Mesothelial cell of epicardium (in vitro differentiated cells): ENCODE measurements around the gene PAPSS1. TPM values are rescaled to one million over a fixed set of nuclear protein-coding genes. Genes with fewer than 3 reads are reported as not detected.
"Not testable (repeated sequence)": the region's sequence is repeated elsewhere in the genome, so short reads cannot be mapped to it uniquely, and the experiment has no call there.

ENCODE experiments used
- DNase-seq, 2 experiments: peaks; one replicate each; pipeline ENCODE4 v3.0.0; 2021; ENCODE audit warnings: low spot score in 2 of 2; ENCODE audit not compliant: unreplicated experiment in 2 of 2
- H3K27ac Mint-ChIP-seq: 2 replicates; pipeline ENCODE4 v1.8.0; 2021; ENCODE audit warnings: mixed read lengths
- H3K27me3 Mint-ChIP-seq: 2 replicates; pipeline ENCODE4 v1.8.0; 2021; ENCODE audit warnings: low read depth, mixed read lengths
- H3K36me3 Mint-ChIP-seq: 2 replicates; pipeline ENCODE4 v1.8.0; 2021; ENCODE audit warnings: mixed read lengths
- H3K4me1 Mint-ChIP-seq: 2 replicates; pipeline ENCODE4 v1.8.0; 2021; ENCODE audit warnings: mixed read lengths
- H3K4me3 Mint-ChIP-seq: 2 replicates; pipeline ENCODE4 v1.8.0; 2021; ENCODE audit warnings: mild to moderate bottlenecking, moderate library complexity, mixed read lengths
- H3K9me3 Mint-ChIP-seq: 2 replicates; pipeline ENCODE4 v1.8.0; 2021; ENCODE audit warnings: mixed read lengths
- total RNA-seq: library from RNA; stranded (reverse); gene quantifications from 3 replicates; pipeline ENCODE4 v1.2.1, GENCODE V29; 2021
- TF ChIP-seq, protein P1 (sequence below): fragments of 200-600 bp; sonication (generic); IDR thresholded peaks from one replicate; pipeline ENCODE4 v1.5.0; 2021; ENCODE audit warnings: antibody characterized with exemption; ENCODE audit not compliant: unreplicated experiment

PAPSS1 gene
- total RNA-seq, 1 donor from 2014 or later: 76.1 TPM

GRCh38 chr4:107725281-107725859, 5.3 kb upstream of the PAPSS1 start:
- TF ChIP-seq, protein P1, sequence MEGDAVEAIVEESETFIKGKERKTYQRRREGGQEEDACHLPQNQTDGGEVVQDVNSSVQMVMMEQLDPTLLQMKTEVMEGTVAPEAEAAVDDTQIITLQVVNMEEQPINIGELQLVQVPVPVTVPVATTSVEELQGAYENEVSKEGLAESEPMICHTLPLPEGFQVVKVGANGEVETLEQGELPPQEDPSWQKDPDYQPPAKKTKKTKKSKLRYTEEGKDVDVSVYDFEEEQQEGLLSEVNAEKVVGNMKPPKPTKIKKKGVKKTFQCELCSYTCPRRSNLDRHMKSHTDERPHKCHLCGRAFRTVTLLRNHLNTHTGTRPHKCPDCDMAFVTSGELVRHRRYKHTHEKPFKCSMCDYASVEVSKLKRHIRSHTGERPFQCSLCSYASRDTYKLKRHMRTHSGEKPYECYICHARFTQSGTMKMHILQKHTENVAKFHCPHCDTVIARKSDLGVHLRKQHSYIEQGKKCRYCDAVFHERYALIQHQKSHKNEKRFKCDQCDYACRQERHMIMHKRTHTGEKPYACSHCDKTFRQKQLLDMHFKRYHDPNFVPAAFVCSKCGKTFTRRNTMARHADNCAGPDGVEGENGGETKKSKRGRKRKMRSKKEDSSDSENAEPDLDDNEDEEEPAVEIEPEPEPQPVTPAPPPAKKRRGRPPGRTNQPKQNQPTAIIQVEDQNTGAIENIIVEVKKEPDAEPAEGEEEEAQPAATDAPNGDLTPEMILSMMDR: no peak
- no peaks in the 10 kb centered on the region for H3K27me3 Mint-ChIP-seq
- no peak overlapping the region for H3K4me3 Mint-ChIP-seq
- H3K4me1 Mint-ChIP-seq: peaks cover 25% of the 10 kb centered on the region
- H3K36me3 Mint-ChIP-seq: no peaks in the 10 kb centered on the region
- H3K27ac Mint-ChIP-seq: no peak overlapping the region
- no peak for DNase-seq
- no peaks in the 10 kb centered on the region for H3K9me3 Mint-ChIP-seq

DNA sequence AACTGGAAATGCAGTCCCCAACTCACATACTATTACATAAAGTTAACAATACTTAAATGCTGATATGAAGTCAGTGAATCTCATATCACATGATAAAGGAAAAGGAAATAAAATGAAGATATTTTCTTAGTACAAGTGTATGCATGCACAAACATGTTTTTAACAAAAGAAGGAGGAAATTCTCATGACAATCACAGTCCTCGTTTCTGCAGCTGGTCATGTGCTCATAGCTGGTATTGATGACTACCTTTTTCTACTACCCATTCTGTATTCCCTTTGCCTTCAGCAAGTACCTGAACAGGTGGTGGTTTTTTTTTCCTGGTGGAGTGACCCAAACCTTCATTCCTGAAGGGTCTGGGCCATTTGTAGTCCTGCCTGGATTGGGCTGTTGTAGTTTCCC, 3.3 kb upstream of the PAPSS1 start:
- not testable (repeated sequence) for H3K4me3 Mint-ChIP-seq, H3K27ac Mint-ChIP-seq, H3K27me3 Mint-ChIP-seq, DNase-seq, H3K9me3 Mint-ChIP-seq, H3K36me3 Mint-ChIP-seq
- H3K4me1 Mint-ChIP-seq: peaks cover 26% of the 10 kb centered on the region

DNA sequence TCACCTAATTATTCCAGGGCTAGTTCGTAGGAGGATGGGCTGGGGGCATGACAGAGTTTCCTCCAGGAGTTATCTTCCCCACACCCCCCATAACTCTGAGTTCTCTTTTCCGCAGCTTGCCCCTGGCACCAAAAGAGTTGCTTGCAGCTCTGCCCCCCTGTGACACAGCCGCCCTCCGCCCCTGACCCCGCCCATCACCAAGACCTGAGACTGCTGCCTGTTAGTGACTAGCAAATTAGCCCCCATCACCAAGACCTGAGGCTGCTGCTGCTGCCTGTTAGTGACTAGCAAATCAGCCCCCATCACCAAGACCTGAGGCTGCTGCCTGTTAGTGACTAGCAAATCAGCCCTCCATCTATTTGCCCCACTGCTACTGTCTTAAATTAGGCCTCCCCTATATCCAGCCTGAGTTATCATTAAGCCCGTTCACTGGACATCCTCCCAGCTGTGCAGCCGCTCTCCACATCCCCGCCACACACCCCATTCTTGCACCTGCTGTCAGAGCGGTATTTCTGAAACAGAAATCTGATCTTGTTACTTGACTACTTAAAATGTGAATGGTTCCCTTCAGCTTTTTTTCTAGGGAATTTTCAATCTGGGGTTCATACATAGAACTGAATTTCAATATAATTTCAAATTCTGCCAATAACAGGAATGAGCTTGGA, 1.5 kb upstream of the PAPSS1 start:
- peak overlapping the region; percentile 97 for H3K4me3 Mint-ChIP-seq
- peak overlapping the region; percentile 97 for H3K27ac Mint-ChIP-seq
- peaks cover 33% of the 10 kb centered on the region for H3K4me1 Mint-ChIP-seq
- no peak for DNase-seq
- H3K9me3 Mint-ChIP-seq: no peaks in the 10 kb centered on the region
- H3K36me3 Mint-ChIP-seq: no peaks in the 10 kb centered on the region
- no peaks in the 10 kb centered on the region for H3K27me3 Mint-ChIP-seq
- TF ChIP-seq, protein P1: no peak

DNA sequence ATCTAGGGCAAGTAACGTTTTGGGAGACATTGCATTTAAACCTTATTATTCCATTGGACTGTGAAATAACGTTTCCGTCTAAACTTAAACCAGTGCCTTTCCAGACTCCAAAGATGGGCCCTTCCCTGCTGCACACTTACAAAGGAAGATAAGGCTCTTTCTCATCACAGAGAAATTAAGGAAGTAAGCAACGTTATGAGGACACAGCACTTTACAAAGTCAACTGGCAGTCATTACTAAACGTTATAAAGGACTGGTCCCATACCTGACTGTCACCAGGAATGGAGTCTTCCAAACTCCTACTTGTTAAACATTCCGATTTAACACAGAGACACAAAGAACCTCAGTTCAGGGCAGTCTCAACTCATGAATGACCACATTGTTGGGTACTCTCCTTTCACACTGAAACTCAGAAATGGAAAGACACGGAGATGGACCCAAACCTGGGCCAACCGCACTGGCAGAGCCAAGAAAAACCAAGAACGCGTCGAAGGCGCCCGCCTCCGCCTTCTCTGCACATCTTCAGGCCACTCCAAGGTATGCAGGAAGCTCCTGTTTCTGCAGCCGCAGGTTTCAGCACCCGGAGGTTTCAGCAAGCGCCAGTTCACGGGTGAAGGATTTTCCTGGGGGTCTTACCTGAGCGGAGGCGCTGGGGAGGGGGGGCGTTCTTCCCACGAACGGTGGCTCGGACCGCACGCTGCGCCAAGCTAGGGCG, 670 bp downstream of the PAPSS1 start:
- Mint-ChIP-seq H3K9me3 (no peaks in the 10 kb centered on the region), H3K36me3 (no peaks in the 10 kb centered on the region), H3K4me3 (peak overlapping the region; percentile 97), H3K27me3 (no peaks in the 10 kb centered on the region), H3K4me1 (peaks cover 36% of the 10 kb centered on the region), H3K27ac (peak overlapping the region; percentile 99)
- DNase-seq: no peak
- TF ChIP-seq, protein P1: no peak

DNA sequence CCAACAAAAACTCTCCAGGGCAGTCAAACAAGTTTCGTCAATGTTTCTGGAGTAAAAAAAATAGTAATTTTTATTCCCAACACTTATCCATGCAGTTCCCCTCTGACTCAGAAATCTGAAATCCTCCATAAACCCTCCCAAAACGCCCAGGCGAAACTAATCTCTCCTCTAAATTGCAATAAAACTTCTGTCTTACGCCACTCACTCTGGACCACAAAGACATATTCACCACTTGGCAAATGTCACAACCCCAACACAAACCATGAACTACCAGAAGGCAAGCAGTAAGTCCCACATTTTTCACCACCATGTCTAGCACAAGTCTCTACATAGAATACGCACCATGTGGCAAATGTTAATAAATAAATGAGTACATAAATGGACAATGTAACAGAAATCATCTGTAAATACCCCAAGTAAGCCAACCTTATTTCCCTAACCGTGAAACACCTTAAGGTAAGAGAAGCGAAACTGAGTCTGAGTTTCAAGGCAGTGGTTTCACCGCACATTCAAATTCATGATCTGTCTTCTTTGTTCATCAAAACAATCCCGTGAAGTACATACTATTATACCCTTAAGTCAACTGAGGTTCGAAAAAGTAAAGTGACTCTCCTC, 1.6 kb downstream of the PAPSS1 start:
- Mint-ChIP-seq H3K27me3 (no peaks in the 10 kb centered on the region), H3K36me3 (peaks cover 3% of the 10 kb centered on the region), H3K27ac (peak overlapping the region; percentile 99), H3K4me3 (peak overlapping the region; percentile 97), H3K4me1 (peaks cover 43% of the 10 kb centered on the region), H3K9me3 (no peaks in the 10 kb centered on the region)
- TF ChIP-seq, protein P1: no peak
- DNase-seq: no peak

GRCh38 chr4:107714256-107714655, 5.8 kb downstream of the PAPSS1 start:
- peaks cover 16% of the 10 kb centered on the region for H3K36me3 Mint-ChIP-seq

More at GRCh38 chr4:107714256-107714655, 5.8 kb downstream of the PAPSS1 start:
- H3K4me1 Mint-ChIP-seq: peaks cover 40% of the 10 kb centered on the region
- peaks cover 8% of the 10 kb centered on the region for H3K9me3 Mint-ChIP-seq
- no peaks in the 10 kb centered on the region for H3K27me3 Mint-ChIP-seq
- TF ChIP-seq, protein P1: no peak
- H3K27ac Mint-ChIP-seq: peak overlapping the region; percentile 60
- DNase-seq: no peak
- H3K4me3 Mint-ChIP-seq: no peak overlapping the region
